GM12878 (cell line): ENCODE data around the gene GCNT2. TPM values are rescaled to one million over a fixed set of nuclear protein-coding genes. Genes with fewer than 3 reads are reported as not detected.

Source experiments
- IRF3 ChIP-seq: fragments of 450-650 bp; IDR thresholded peaks from 2 replicates; pipeline ENCODE4 v1.6.1; 2014; ENCODE audit warnings: mild to moderate bottlenecking
- MYB ChIP-seq: fragments of 150-350 bp; IDR thresholded peaks from 2 replicates; pipeline ENCODE4 v1.6.1; 2014; ENCODE audit warnings: mild to moderate bottlenecking, low read depth, low read length, borderline replicate concordance
- POLR2AphosphoS5 ChIP-seq: IDR thresholded peaks from 2 replicates; pipeline ENCODE4 v1.6.1; 2011; ENCODE audit warnings: mild to moderate bottlenecking, low read length, inconsistent platforms
- RBBP5 ChIP-seq: fragments of 200-600 bp; sonication (generic); conservative IDR thresholded peaks from 2 replicates; pipeline ENCODE4 v1.6.1; 2016
- STAT1 ChIP-seq: fragments of 450-650 bp; conservative IDR thresholded peaks from 2 replicates; pipeline ENCODE4 v1.6.1; 2014; ENCODE audit warnings: antibody characterized with exemption, mild to moderate bottlenecking
- ZNF217 ChIP-seq: fragments of 450-650 bp; IDR thresholded peaks from 2 replicates; pipeline ENCODE4 v1.6.1; 2017; ENCODE audit warnings: antibody characterized with exemption, mild to moderate bottlenecking
- ZNF687 ChIP-seq: fragments of 450-650 bp; IDR thresholded peaks from 2 replicates; pipeline ENCODE4 v1.6.1; 2017; ENCODE audit warnings: mild to moderate bottlenecking, moderate library complexity
- polyA plus RNA-seq, 11 experiments: library from polyadenylated mRNA; depleted of rRNA in 4 of 11; unstranded in 6 of 11; stranded (reverse) in 5 of 11; fragments of >200 nt; fragmentation: Nextera tagmentation in 4 of 11; fragmentation: Illumina TruSeq in 1 of 11; extraction: Ambion mirVana in 4 of 11; extraction: Trizol in 1 of 11; gene quantifications; 1 replicate in 1 of 11; 2 replicates in 10 of 11; pipeline versions ENCODE4 v1.2.1 to v1.2.3, GENCODE V29; 2011 to 2016; ENCODE audit warnings: inconsistent platforms in 2 of 11, missing spikeins in 2 of 11, low read depth in 1 of 11
- total RNA-seq, 4 experiments: library from RNA; depleted of rRNA in 3 of 4; stranded (reverse); fragments of >200 nt in 3 of 4; fragmentation: Illumina TruSeq in 1 of 4; extraction: Trizol in 1 of 4; gene quantifications; 2 replicates each; pipeline versions ENCODE4 v1.2.1 to v1.2.3, GENCODE V29; 2013 to 2021

Gene GCNT2
- total and polyA plus RNA-seq, 10 of the 15 experiments (the other 5 are each of a cell fraction or from before 2014, with no cell fraction given): 5.0 to 21.6 (median 11.9) TPM

- TF ChIP-seq STAT1: no peak
- no peak for TF ChIP-seq RBBP5
- TF ChIP-seq IRF3: no peak
- TF ChIP-seq ZNF217: no peak
- no peak for TF ChIP-seq MYB
- no peak for TF ChIP-seq POLR2AphosphoS5
- no peak for TF ChIP-seq ZNF687
Observed at GRCh38 chr6:10507715-10508114, 13.4 kb upstream of the GCNT2 start (continued).
